CD14-positive monocyte (primary cell): Measurements from ENCODE around the gene ASF1A. TPM values are rescaled to one million over a fixed set of nuclear protein-coding genes. Genes with fewer than 3 reads are reported as not detected.

ENCODE experiments used
- DNase-seq, 3 donors: peaks; one replicate each; pipeline ENCODE4 v3.0.0-alpha.2; 2011 to 2022
- H2AFZ ChIP-seq: 2 replicates; pipeline ENCODE4 v1.6.0; 2012; ENCODE audit warnings: mild to moderate bottlenecking, low read depth, low read length, inconsistent platforms; ENCODE audit not compliant: insufficient read depth, poor library complexity, severe bottlenecking
- H3K27ac ChIP-seq, 2 donors: 1 replicate in 1 of 2; 2 replicates in 1 of 2; pipeline ENCODE4 v1.5.1; 2012 to 2013; ENCODE audit warnings: low read length in 2 of 2, control low read depth in 1 of 2, inconsistent platforms in 1 of 2, low read depth in 1 of 2, mild to moderate bottlenecking in 1 of 2
- H3K27me3 ChIP-seq, 2 donors: one replicate each; pipeline versions ENCODE4 v1.6.0 to v1.6.1; 2011 to 2013; ENCODE audit warnings: low read length in 2 of 2; ENCODE audit not compliant: control insufficient read depth in 2 of 2, insufficient read depth in 2 of 2
- H3K36me3 ChIP-seq, 2 donors: replicated peaks in 1 of 2; 1 replicate in 1 of 2; 2 replicates in 1 of 2; pipeline versions ENCODE4 v1.5.1 to v1.6.1; 2012 to 2013; ENCODE audit warnings: low read length in 2 of 2, control low read depth in 1 of 2, inconsistent platforms in 1 of 2, mild to moderate bottlenecking in 1 of 2; ENCODE audit not compliant: insufficient read depth in 2 of 2, control insufficient read depth in 1 of 2
- H3K4me1 ChIP-seq, 2 donors: 1 replicate in 1 of 2; 2 replicates in 1 of 2; pipeline versions ENCODE4 v1.5.1 to v1.6.1; 2012 to 2013; ENCODE audit warnings: low read length in 2 of 2, control low read depth in 1 of 2, inconsistent platforms in 1 of 2, mild to moderate bottlenecking in 1 of 2, moderate library complexity in 1 of 2; ENCODE audit not compliant: insufficient read depth in 2 of 2, control insufficient read depth in 1 of 2
- H3K4me2 ChIP-seq: replicated peaks from 2 replicates; pipeline ENCODE3; 2012; ENCODE audit warnings: low read length, moderate library complexity, mild to moderate bottlenecking; ENCODE audit not compliant: poor library complexity, severe bottlenecking; ENCODE audit errors: extremely low read depth
- H3K4me3 ChIP-seq, 3 experiments: fragments of 200-600 bp in 1 of 3; sonication (generic) in 1 of 3; replicated peaks in 1 of 3; 1 replicate in 2 of 3; 2 replicates in 1 of 3; pipeline ENCODE4 v1.5.1; 2011 to 2013; ENCODE audit warnings: low read length in 3 of 3, mild to moderate bottlenecking in 3 of 3, control low read depth in 2 of 3, low read depth in 2 of 3, inconsistent platforms in 1 of 3, moderate library complexity in 1 of 3
- H3K79me2 ChIP-seq: 2 replicates; pipeline ENCODE4 v1.6.0; 2012; ENCODE audit warnings: mild to moderate bottlenecking, control low read depth, inconsistent platforms, low read length, moderate library complexity; ENCODE audit not compliant: insufficient read depth
- H3K9ac ChIP-seq: 2 replicates; pipeline ENCODE4 v1.6.0; 2017; ENCODE audit warnings: low read length, mild to moderate bottlenecking; ENCODE audit not compliant: insufficient read depth, poor library complexity, severe bottlenecking
- H3K9me3 ChIP-seq, 2 donors: replicated peaks in 1 of 2; 1 replicate in 1 of 2; 2 replicates in 1 of 2; pipeline versions ENCODE4 v1.5.1 to v1.6.1; 2012 to 2013; ENCODE audit warnings: low read length in 2 of 2, control low read depth in 1 of 2; ENCODE audit not compliant: control insufficient read depth in 1 of 2, insufficient read depth in 1 of 2
- H4K20me1 ChIP-seq: 2 replicates; pipeline ENCODE4 v1.6.0; 2012; ENCODE audit warnings: mild to moderate bottlenecking, low read length, control low read depth, moderate library complexity; ENCODE audit not compliant: insufficient read depth
- H3K27ac Mint-ChIP-seq, 7 donors: one replicate each; pipeline ENCODE4 v1.8.0; 2020; ENCODE audit warnings: mild to moderate bottlenecking in 7 of 7, mixed read lengths in 7 of 7, moderate library complexity in 6 of 7, inconsistent platforms in 2 of 7
- H3K27me3 Mint-ChIP-seq, 3 donors: one replicate each; pipeline ENCODE4 v1.8.0; 2021 to 2022; ENCODE audit warnings: low read depth in 3 of 3, mild to moderate bottlenecking in 3 of 3, mixed read lengths in 3 of 3, moderate library complexity in 3 of 3, inconsistent platforms in 1 of 3
- H3K36me3 Mint-ChIP-seq, 2 donors: one replicate each; pipeline ENCODE4 v1.8.0; 2020; ENCODE audit warnings: mixed read lengths in 2 of 2, inconsistent platforms in 1 of 2, mild to moderate bottlenecking in 1 of 2
- H3K4me1 Mint-ChIP-seq: one replicate; pipeline ENCODE4 v1.8.0; 2020; ENCODE audit warnings: mild to moderate bottlenecking, mixed read lengths
- H3K4me3 Mint-ChIP-seq, 2 donors: one replicate each; pipeline ENCODE4 v1.8.0; 2020; ENCODE audit warnings: mild to moderate bottlenecking in 2 of 2, mixed read lengths in 2 of 2, moderate library complexity in 1 of 2
- H3K9me3 Mint-ChIP-seq, 7 donors: one replicate each; pipeline ENCODE4 v1.8.0; 2020 to 2022; ENCODE audit warnings: mixed read lengths in 7 of 7, mild to moderate bottlenecking in 6 of 7, moderate library complexity in 6 of 7, inconsistent platforms in 2 of 7
- CTCF ChIP-seq: fragments of 200-600 bp; IDR thresholded peaks from one replicate; pipeline ENCODE4 v1.8.0; 2022; ENCODE audit warnings: antibody characterized with exemption, mild to moderate bottlenecking
- WGBS: methylation state at CpG from one replicate; pipeline ENCODE4 v1.1.5; 2013; ENCODE audit warnings: missing lambda C conversion rate; ENCODE audit not compliant: insufficient coverage; 5-methylcytosine and 5-hydroxymethylcytosine counted together
- intact Hi-C, 2 donors: fragments of 100-400 bp; cut with micrococcal nuclease; formaldehyde crosslinking; loops; one replicate each; pipeline versions ENCODE4 v1.15.0 to v1.15.1; 2023
- polyA plus RNA-seq, 3 donors: library from polyadenylated mRNA; depleted of rRNA in 1 of 3; unstranded in 2 of 3; stranded (reverse) in 1 of 3; fragments of 300-500 nt in 2 of 3; fragments of >200 nt in 1 of 3; fragmentation: Illumina TruSeq in 2 of 3; gene quantifications; 1 replicate in 2 of 3; 2 replicates in 1 of 3; pipeline ENCODE4 v1.2.3, GENCODE V29; 2012 to 2021

Gene ASF1A
- polyA plus RNA-seq, 3 donors, result 3.1 to 14.4 (median 10.5) TPM

GRCh38 chr6:118853408-118853807, 40.5 kb upstream of the ASF1A start:
- no peak for DNase-seq
- H3K27me3 ChIP-seq, result no peaks in the 10 kb centered on the region
- peaks cover 28% of the 10 kb centered on the region for H4K20me1 ChIP-seq
- Mint-ChIP-seq H3K4me3 (no peak overlapping the region), H3K27me3 (no peaks in the 10 kb centered on the region), H3K27ac (no peak overlapping the region), H3K36me3 (peaks cover 31 to 32% of the 10 kb centered on the region in 2 donors), H3K4me1 (peaks cover 8% of the 10 kb centered on the region), H3K9me3 (no peaks in the 10 kb centered on the region)
- H3K9me3 ChIP-seq, result no peaks in the 10 kb centered on the region
- intact Hi-C loops, result no loop called here
- peaks cover 23% of the 10 kb centered on the region for H3K79me2 ChIP-seq
- no peaks in the 10 kb centered on the region for H3K4me1 ChIP-seq
- H3K4me2 ChIP-seq, result no peak overlapping the region
- no peak overlapping the region for H2AFZ ChIP-seq
- no peak overlapping the region for H3K27ac ChIP-seq
- H3K9ac ChIP-seq, result no peak overlapping the region
- TF ChIP-seq CTCF, result no peak
- WGBS, result 93% methylated on average over 3 of the region's 5 CpGs
- peaks cover 7 to 46% of the 10 kb centered on the region in 2 donors for H3K36me3 ChIP-seq
- H3K4me3 ChIP-seq, result no peak overlapping the region

- Histone ChIP-seq H3K4me2 (no peak overlapping the region), H3K9ac (no peak overlapping the region), H4K20me1 (peaks cover 42% of the 10 kb centered on the region), H3K79me2 (peaks cover 37% of the 10 kb centered on the region), H3K9me3 (peaks cover 0 to 3% of the 10 kb centered on the region in 2 donors), H3K27ac (no peak overlapping the region), H3K27me3 (no peaks in the 10 kb centered on the region), H3K4me1 (peaks cover 0 to 5% of the 10 kb centered on the region in 2 donors), H3K4me3 (no peak overlapping the region), H2AFZ (no peak overlapping the region), H3K36me3 (peaks cover 5 to 33% of the 10 kb centered on the region in 2 donors)
- H3K27ac Mint-ChIP-seq, result no peak overlapping the region
- no peak overlapping the region for H3K4me3 Mint-ChIP-seq
- peaks cover 21% of the 10 kb centered on the region for H3K4me1 Mint-ChIP-seq
- intact Hi-C loops, result no loop called here
- H3K36me3 Mint-ChIP-seq, result peaks cover 26% of the 10 kb centered on the region in 2 donors
- 88% methylated on average over 3 of the region's 4 CpGs for WGBS
- DNase-seq, result no peak
- no peaks in the 10 kb centered on the region for H3K27me3 Mint-ChIP-seq
- TF ChIP-seq CTCF, result no peak
- peaks cover 0 to 1% (median 0%) of the 10 kb centered on the region in 7 donors for H3K9me3 Mint-ChIP-seq
Observed at GRCh38 chr6:118856301-118856700, 37.7 kb upstream of the ASF1A start.
